Breast epithelium (tissue), 3 donors: Measurements from ENCODE around the gene CDKN2B-AS1.

Source experiments
- POLR2A ChIP-seq: fragments of 450-650 bp; IDR thresholded peaks from one replicate; pipeline ENCODE4 v1.6.1; 2016; ENCODE audit warnings: antibody characterized with exemption, mild to moderate bottlenecking, moderate library complexity
- POLR2AphosphoS5 ChIP-seq, 3 donors: sonication (generic); formaldehyde crosslinking; IDR thresholded peaks; one replicate each; pipeline ENCODE4 v1.6.1; 2017; ENCODE audit warnings: antibody characterized with exemption in 3 of 3
- TF ChIP-seq, protein P1 (sequence below), 3 donors: fragments of 450-650 bp; IDR thresholded peaks; one replicate each; pipeline ENCODE4 v1.5.1; 2016 to 2017; ENCODE audit warnings: antibody characterized with exemption in 3 of 3, mild to moderate bottlenecking in 3 of 3, moderate library complexity in 3 of 3

DNA sequence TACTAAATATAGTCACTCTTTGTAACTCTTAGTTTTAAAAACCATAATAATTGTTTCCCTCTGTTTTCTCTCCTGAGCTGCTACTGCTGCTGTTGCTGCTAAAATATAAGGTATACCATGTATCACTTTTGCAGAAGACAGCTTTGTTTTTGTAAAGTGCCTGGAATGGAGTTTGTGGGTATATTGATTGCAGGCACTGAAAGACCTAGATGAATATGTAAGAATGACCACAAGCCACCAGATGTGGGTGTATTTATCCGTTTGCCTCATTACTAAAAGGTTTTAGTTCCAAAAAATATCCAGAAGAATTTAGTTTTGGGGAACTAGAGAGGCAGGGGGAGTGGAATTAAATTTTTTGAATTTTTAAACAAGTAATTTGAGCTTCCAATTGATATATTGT lies 165.6 kb downstream of the CDKN2B-AS1 start:
- TF ChIP-seq, protein P1, sequence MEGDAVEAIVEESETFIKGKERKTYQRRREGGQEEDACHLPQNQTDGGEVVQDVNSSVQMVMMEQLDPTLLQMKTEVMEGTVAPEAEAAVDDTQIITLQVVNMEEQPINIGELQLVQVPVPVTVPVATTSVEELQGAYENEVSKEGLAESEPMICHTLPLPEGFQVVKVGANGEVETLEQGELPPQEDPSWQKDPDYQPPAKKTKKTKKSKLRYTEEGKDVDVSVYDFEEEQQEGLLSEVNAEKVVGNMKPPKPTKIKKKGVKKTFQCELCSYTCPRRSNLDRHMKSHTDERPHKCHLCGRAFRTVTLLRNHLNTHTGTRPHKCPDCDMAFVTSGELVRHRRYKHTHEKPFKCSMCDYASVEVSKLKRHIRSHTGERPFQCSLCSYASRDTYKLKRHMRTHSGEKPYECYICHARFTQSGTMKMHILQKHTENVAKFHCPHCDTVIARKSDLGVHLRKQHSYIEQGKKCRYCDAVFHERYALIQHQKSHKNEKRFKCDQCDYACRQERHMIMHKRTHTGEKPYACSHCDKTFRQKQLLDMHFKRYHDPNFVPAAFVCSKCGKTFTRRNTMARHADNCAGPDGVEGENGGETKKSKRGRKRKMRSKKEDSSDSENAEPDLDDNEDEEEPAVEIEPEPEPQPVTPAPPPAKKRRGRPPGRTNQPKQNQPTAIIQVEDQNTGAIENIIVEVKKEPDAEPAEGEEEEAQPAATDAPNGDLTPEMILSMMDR (IDR thresholded peaks at IDR 0.05), result no peak
- TF ChIP-seq POLR2AphosphoS5 (IDR thresholded peaks at IDR 0.05) (no peak), POLR2A (no peak)
